ENCODE results near the gene HOXA4. TPM values are rescaled to one million over a fixed set of nuclear protein-coding genes. Genes with fewer than 3 reads are reported as not detected.

The HOXA4 gene
- total and polyA plus RNA-seq, 10 of the 15 experiments (the other 5 are each of a cell fraction or from before 2014, with no cell fraction given), result 0.07 TPM; not detected in 9

- no TSS peak for BruUV-seq (replicated peaks)
- Histone ChIP-seq H3K4me2 (ENCODE audit: control insufficient read depth, insufficient read depth) (no peak overlapping the region), H3K4me1 (ENCODE audit: control insufficient read depth, insufficient read depth, low read length) (no peaks in the 10 kb centered on the region), H3K36me3 (ENCODE audit: control insufficient read depth in 2 of 2, insufficient read depth in 2 of 2, low read length in 1 of 2) (no peaks in the 10 kb centered on the region), H3K4me3 (no peak overlapping the region), H4K20me1 (ENCODE audit: control insufficient read depth, insufficient read depth) (no peaks in the 10 kb centered on the region), H3K27ac (ENCODE audit: control insufficient read depth, insufficient read depth) (no peak overlapping the region), H3K79me2 (ENCODE audit: control insufficient read depth, insufficient read depth, low read length) (no peaks in the 10 kb centered on the region), H2AFZ (ENCODE audit: control insufficient read depth, low read depth, low read length) (no peak overlapping the region), H3K9me3 (replicated peaks; ENCODE audit: control insufficient read depth, insufficient read depth, low read length) (no peaks in the 10 kb centered on the region; the same call in 2 of the 3 replicates), H3K27me3 (replicated peaks in 1 of 2; ENCODE audit: control insufficient read depth in 2 of 2, insufficient read depth in 2 of 2, low read length in 1 of 2) (peaks cover 8 to 18% of the 10 kb centered on the region in 2 experiments; a peak in 3 of 4 replicates), H3K9ac (ENCODE audit: control insufficient read depth, insufficient read depth, low read length) (no peak overlapping the region)
- intact Hi-C loops (cut with micrococcal nuclease; ENCODE audit: unreplicated experiment), result no loop called here
- FAIRE-seq, result no peak
- in situ Hi-C loops (cut with MboI), result no loop called here
- no peak for ATAC-seq
- no peak for DNase-seq (ENCODE audit: low read depth, low spot score)
- SMC1A ChIA-PET (ENCODE audit: uncharacterized antibody, unreplicated experiment), result no interaction called here
- TF ChIP-seq NKRF (conservative IDR thresholded peaks at IDR 0.05), result no peak
- TF ChIP-seq MXI1 (IDR thresholded peaks at IDR 0.05; ENCODE audit: low read depth, low read length), result no peak
- no peak for TF ChIP-seq MLLT1 (IDR thresholded peaks at IDR 0.05)
- TF ChIP-seq, protein P1, sequence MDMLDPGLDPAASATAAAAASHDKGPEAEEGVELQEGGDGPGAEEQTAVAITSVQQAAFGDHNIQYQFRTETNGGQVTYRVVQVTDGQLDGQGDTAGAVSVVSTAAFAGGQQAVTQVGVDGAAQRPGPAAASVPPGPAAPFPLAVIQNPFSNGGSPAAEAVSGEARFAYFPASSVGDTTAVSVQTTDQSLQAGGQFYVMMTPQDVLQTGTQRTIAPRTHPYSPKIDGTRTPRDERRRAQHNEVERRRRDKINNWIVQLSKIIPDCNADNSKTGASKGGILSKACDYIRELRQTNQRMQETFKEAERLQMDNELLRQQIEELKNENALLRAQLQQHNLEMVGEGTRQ (IDR thresholded peaks at IDR 0.05; ENCODE audit: borderline replicate concordance, low read depth, low read length), result no peak
- TF ChIP-seq RBBP5 (conservative IDR thresholded peaks at IDR 0.05), result no peak
- TF ChIP-seq, protein P2, sequence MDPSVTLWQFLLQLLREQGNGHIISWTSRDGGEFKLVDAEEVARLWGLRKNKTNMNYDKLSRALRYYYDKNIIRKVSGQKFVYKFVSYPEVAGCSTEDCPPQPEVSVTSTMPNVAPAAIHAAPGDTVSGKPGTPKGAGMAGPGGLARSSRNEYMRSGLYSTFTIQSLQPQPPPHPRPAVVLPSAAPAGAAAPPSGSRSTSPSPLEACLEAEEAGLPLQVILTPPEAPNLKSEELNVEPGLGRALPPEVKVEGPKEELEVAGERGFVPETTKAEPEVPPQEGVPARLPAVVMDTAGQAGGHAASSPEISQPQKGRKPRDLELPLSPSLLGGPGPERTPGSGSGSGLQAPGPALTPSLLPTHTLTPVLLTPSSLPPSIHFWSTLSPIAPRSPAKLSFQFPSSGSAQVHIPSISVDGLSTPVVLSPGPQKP (IDR thresholded peaks at IDR 0.05; ENCODE audit: low read depth, low read length), result no peak
- no peak for TF ChIP-seq CTCF (IDR thresholded peaks at IDR 0.05 in 2 of 3, conservative IDR thresholded peaks at IDR 0.05 in 1 of 3; ENCODE audit: control insufficient read depth in 2 of 3, extremely low read depth in 1 of 3, insufficient read depth in 1 of 3, low read depth in 3 of 3, low read length in 3 of 3)
- TF ChIP-seq MEF2B (IDR thresholded peaks at IDR 0.05; ENCODE audit: partially characterized antibody, poor library complexity, severe bottlenecking), result no peak
- 81% methylated on average over 31 of the region's 31 CpGs for WGBS (ENCODE audit: insufficient coverage, insufficient replicate concordance, low lambda C conversion rate, missing lambda C conversion rate)
- POLR2A ChIA-PET, result no interaction called here
- CTCF ChIA-PET, result no interaction called here
- RAD21 ChIA-PET (ENCODE audit: unreplicated experiment), result no interaction called here
These were observed 14.2 kb upstream of the HOXA4 start for GRCh38 chr7:27144781-27145164.
